LoVo (cell line): ENCODE data around the gene HNF4A.

Experiments
- DNase-seq: peaks from one replicate; pipeline ENCODE4 v3.0.0-alpha.2; 2016; ENCODE audit warnings: low spot score

Gene HNF4A

GRCh38 chr20:44445742-44446710 lies 90.5 kb downstream of the HNF4A start:
- no peak for DNase-seq

- DNase-seq = no peak
Measured at GRCh38 chr20:44447827-44448419, 92.4 kb downstream of the HNF4A start.

- no peak for DNase-seq
Measured at GRCh38 chr20:44448753-44449546, 93.5 kb downstream of the HNF4A start.

GRCh38 chr20:44449864-44450263 lies 94.4 kb downstream of the HNF4A start:
- no peak for DNase-seq

GRCh38 chr20:44450281-44450889 lies 94.9 kb downstream of the HNF4A start:
- DNase-seq = no peak

GRCh38 chr20:44450903-44451450 lies 95.5 kb downstream of the HNF4A start:
- DNase-seq = no peak

- no peak for DNase-seq
Measured at GRCh38 chr20:44454306-44454963, 98.9 kb downstream of the HNF4A start.

GRCh38 chr20:44455126-44455525 lies 99.6 kb downstream of the HNF4A start:
- DNase-seq = no peak

GRCh38 chr20:44456611-44457010 lies 101.1 kb downstream of the HNF4A start:
- DNase-seq = no peak

- peak; percentile 35 for DNase-seq
Measured at GRCh38 chr20:44457016-44457415, 101.5 kb downstream of the HNF4A start.

GRCh38 chr20:44459271-44459670 lies 103.8 kb downstream of the HNF4A start:
- no peak for DNase-seq

- DNase-seq = peak; percentile 52
Measured at GRCh38 chr20:44460795-44461141, 105.3 kb downstream of the HNF4A start.

- DNase-seq = no peak
Measured at GRCh38 chr20:44461142-44461802, 105.8 kb downstream of the HNF4A start.

- no peak for DNase-seq
Measured at GRCh38 chr20:44461803-44462174, 106.3 kb downstream of the HNF4A start.

- no peak for DNase-seq
Measured at GRCh38 chr20:44463466-44463865, 108.0 kb downstream of the HNF4A start.

GRCh38 chr20:44464514-44464913 lies 109.0 kb downstream of the HNF4A start:
- DNase-seq = no peak

- no peak for DNase-seq
Measured at GRCh38 chr20:44465001-44465560, 109.6 kb downstream of the HNF4A start.

- DNase-seq = no peak
Measured at GRCh38 chr20:44467289-44467883, 111.9 kb downstream of the HNF4A start.

- no peak for DNase-seq
Measured at GRCh38 chr20:44468044-44468782, 112.7 kb downstream of the HNF4A start.
